Retinal pigment epithelial cell (primary cell): ENCODE data around the gene EZH1.

Source experiments
- DNase-seq: peaks from one replicate; pipeline ENCODE4 v3.0.0-alpha.2; 2010; ENCODE audit warnings: low read depth
- H3K4me3 ChIP-seq: 2 replicates; pipeline ENCODE4 v1.5.1; 2011; ENCODE audit warnings: mild to moderate bottlenecking, low read length, control low read depth, moderate library complexity
- CTCF ChIP-seq: conservative IDR thresholded peaks from 2 replicates; pipeline ENCODE4 v1.5.1; 2011; ENCODE audit warnings: low read depth, low read length, control low read depth, inconsistent platforms

The EZH1 gene

GRCh38 chr17:42725143-42725542 is 19.7 kb downstream of the EZH1 start:
- DNase-seq: no peak
- no peak for TF ChIP-seq CTCF
- H3K4me3 ChIP-seq: no peak overlapping the region

- H3K4me3 ChIP-seq: no peak overlapping the region
- no peak for DNase-seq
- no peak for TF ChIP-seq CTCF
These were observed 21.2 kb downstream of the EZH1 start for GRCh38 chr17:42723636-42724035.

GRCh38 chr17:42720996-42721583 is 23.8 kb downstream of the EZH1 start:
- DNase-seq: peak; percentile 14

GRCh38 chr17:42709561-42709960 is 35.3 kb downstream of the EZH1 start:
- TF ChIP-seq CTCF: no peak
- DNase-seq: no peak
- H3K4me3 ChIP-seq: no peak overlapping the region

More at GRCh38 chr17:42720996-42721583, 23.8 kb downstream of the EZH1 start:
- peak; percentile 62 for TF ChIP-seq CTCF
- no peak overlapping the region for H3K4me3 ChIP-seq

- DNase-seq: no peak
- H3K4me3 ChIP-seq: no peak overlapping the region
- TF ChIP-seq CTCF: no peak
These were observed 36.3 kb downstream of the EZH1 start for GRCh38 chr17:42708588-42708987.

- no peak for DNase-seq
- no peak for TF ChIP-seq CTCF
- H3K4me3 ChIP-seq: no peak overlapping the region
These were observed 38.1 kb downstream of the EZH1 start for GRCh38 chr17:42706732-42707131.

- DNase-seq: no peak
These were observed 39.9 kb downstream of the EZH1 start for GRCh38 chr17:42704837-42705494.

More at GRCh38 chr17:42704837-42705494, 39.9 kb downstream of the EZH1 start:
- no peak overlapping the region for H3K4me3 ChIP-seq
- TF ChIP-seq CTCF: no peak
